ENCODE results near the gene GOLGA8J.
"Not testable (repeated sequence)": the region's sequence is repeated elsewhere in the genome, so short reads cannot be mapped to it uniquely, and the experiment has no call there.

Gene GOLGA8J

GRCh38 chr15:30080816-30081215 is 1.9 kb upstream of the GOLGA8J start:
- DNase-seq (ENCODE audit: low spot score) = not testable (repeated sequence)

GRCh38 chr15:30097827-30098226 is 15.1 kb downstream of the GOLGA8J start:
- not testable (repeated sequence) for DNase-seq (ENCODE audit: low spot score)

- not testable (repeated sequence) for DNase-seq (ENCODE audit: low spot score)
Measured at GRCh38 chr15:30102890-30103289, 20.1 kb downstream of the GOLGA8J start.

GRCh38 chr15:30103941-30104507 is 21.3 kb downstream of the GOLGA8J start:
- DNase-seq (ENCODE audit: low spot score) = not testable (repeated sequence)

GRCh38 chr15:30110591-30110990 is 27.8 kb downstream of the GOLGA8J start:
- DNase-seq (ENCODE audit: low spot score) = not testable (repeated sequence)

GRCh38 chr15:30130066-30130465 is 47.3 kb downstream of the GOLGA8J start:
- not testable (repeated sequence) for DNase-seq (ENCODE audit: low spot score)

- not testable (repeated sequence) for DNase-seq (ENCODE audit: low spot score)
Measured at GRCh38 chr15:30134751-30135150, 52.0 kb downstream of the GOLGA8J start, which contains the start of gene GOLGA8T. Gene GOLGA8T, plus strand, starts transcription at chr15:30135051. Its CDS starts 98 bp downstream, at chr15:30135149.
